ENCODE results near the gene EPB41L5. TPM values are rescaled to one million over a fixed set of nuclear protein-coding genes. Genes with fewer than 3 reads are reported as not detected.

Gene EPB41L5
- total RNA-seq, 1 experiment from 2014 or later = 34.9 TPM

DNA sequence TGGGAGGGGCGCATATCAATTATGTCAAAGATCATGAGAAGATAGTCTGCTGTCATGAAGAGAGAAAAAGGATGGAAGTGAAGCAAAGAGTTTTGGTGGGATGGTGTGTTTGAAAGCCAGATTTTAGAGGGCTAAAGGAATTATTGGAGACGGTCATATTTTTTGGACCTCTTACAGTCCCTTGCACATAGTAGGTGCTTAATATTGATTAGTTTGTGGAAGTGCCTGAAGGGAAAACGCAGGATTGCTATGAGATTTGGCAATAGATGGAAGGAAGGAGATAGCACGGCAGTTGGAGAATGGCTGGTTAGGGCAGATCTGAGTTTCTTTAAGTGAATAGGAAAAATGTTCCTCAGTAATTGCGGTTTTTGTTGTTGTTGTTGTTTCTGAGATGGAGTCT, 15.9 kb downstream of the EPB41L5 start (continued):
- no peak for TF ChIP-seq TEAD4 (CRISPR knock-in tag; IDR thresholded peaks at IDR 0.05)
- TF ChIP-seq, protein P1, sequence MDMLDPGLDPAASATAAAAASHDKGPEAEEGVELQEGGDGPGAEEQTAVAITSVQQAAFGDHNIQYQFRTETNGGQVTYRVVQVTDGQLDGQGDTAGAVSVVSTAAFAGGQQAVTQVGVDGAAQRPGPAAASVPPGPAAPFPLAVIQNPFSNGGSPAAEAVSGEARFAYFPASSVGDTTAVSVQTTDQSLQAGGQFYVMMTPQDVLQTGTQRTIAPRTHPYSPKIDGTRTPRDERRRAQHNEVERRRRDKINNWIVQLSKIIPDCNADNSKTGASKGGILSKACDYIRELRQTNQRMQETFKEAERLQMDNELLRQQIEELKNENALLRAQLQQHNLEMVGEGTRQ (CRISPR knock-in tag; IDR thresholded peaks at IDR 0.05) = no peak
- no peak for TF ChIP-seq ZNF138 (CRISPR knock-in tag; conservative IDR thresholded peaks at IDR 0.05)

DNA sequence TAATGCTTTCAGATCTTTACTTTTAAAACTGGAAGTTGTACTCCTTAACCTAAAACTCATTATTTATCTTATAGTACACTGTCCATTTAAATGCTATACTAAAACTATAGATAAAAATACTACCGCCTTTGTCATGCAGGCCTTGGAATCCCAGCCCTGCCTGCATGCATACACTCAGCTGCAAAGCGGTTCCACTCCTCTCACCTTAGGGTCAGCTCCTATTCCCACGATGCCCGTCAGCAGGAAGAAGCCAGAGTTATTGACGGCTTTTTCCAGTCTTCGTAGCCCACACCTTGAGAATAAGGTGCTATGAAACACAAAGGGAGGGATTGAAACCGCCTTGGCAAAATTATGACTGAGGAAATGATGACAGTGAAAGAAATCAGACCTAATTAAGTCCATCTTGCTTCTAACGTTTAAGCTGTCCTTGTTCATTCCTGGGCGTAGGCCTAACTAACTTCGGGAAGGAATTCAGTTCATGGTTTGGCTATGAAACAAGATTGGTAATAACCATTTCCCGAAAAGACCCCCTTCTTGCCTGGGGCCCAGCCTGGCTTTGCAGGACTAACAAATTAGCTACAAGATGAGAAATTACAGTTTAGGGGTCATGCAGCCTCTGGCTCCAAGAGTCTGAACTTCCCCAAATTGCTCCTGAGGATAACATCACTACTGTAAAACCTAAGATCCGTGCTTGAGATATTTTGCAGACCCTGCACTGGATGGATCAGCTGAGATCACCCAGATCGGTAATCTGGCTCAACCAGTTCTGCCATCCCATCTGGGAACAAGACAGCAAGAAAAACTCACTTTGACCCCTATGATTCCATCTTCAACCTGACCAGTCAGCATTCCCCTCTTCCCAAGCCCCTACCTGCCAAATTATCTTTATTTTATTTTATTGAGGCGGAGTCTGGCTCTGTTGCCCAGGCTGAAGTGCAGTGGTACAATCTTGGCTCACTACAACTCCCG, 17.1 kb downstream of the EPB41L5 start:
- peak; percentile 69 for ATAC-seq
- Mint-ChIP-seq H3K36me3 (peaks cover 23% of the 10 kb centered on the region), H3K27me3 (ENCODE audit: low read depth) (no peaks in the 10 kb centered on the region), H3K4me3 (no peak overlapping the region), H3K27ac (peak overlapping the region; percentile 85), H3K4me1 (peaks cover 33% of the 10 kb centered on the region), H3K9me3 (peaks cover 15% of the 10 kb centered on the region)
- DNase-seq (ENCODE audit: low spot score) = no peak
- ChIA-PET POLR2A (no interaction called here), CTCF (interaction anchor here (1.0 to 1.5 kb wide), 2 partner anchors 23 to 145 kb away, joined by 3 read pairs; no protein-coding TSS in a partner anchor)
- TF ChIP-seq, protein P2, sequence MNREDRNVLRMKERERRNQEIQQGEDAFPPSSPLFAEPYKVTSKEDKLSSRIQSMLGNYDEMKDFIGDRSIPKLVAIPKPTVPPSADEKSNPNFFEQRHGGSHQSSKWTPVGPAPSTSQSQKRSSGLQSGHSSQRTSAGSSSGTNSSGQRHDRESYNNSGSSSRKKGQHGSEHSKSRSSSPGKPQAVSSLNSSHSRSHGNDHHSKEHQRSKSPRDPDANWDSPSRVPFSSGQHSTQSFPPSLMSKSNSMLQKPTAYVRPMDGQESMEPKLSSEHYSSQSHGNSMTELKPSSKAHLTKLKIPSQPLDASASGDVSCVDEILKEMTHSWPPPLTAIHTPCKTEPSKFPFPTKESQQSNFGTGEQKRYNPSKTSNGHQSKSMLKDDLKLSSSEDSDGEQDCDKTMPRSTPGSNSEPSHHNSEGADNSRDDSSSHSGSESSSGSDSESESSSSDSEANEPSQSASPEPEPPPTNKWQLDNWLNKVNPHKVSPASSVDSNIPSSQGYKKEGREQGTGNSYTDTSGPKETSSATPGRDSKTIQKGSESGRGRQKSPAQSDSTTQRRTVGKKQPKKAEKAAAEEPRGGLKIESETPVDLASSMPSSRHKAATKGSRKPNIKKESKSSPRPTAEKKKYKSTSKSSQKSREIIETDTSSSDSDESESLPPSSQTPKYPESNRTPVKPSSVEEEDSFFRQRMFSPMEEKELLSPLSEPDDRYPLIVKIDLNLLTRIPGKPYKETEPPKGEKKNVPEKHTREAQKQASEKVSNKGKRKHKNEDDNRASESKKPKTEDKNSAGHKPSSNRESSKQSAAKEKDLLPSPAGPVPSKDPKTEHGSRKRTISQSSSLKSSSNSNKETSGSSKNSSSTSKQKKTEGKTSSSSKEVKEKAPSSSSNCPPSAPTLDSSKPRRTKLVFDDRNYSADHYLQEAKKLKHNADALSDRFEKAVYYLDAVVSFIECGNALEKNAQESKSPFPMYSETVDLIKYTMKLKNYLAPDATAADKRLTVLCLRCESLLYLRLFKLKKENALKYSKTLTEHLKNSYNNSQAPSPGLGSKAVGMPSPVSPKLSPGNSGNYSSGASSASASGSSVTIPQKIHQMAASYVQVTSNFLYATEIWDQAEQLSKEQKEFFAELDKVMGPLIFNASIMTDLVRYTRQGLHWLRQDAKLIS (CRISPR knock-in tag; IDR thresholded peaks at IDR 0.05; ENCODE audit: borderline replicate concordance) = no peak
- TF ChIP-seq, protein P3, sequence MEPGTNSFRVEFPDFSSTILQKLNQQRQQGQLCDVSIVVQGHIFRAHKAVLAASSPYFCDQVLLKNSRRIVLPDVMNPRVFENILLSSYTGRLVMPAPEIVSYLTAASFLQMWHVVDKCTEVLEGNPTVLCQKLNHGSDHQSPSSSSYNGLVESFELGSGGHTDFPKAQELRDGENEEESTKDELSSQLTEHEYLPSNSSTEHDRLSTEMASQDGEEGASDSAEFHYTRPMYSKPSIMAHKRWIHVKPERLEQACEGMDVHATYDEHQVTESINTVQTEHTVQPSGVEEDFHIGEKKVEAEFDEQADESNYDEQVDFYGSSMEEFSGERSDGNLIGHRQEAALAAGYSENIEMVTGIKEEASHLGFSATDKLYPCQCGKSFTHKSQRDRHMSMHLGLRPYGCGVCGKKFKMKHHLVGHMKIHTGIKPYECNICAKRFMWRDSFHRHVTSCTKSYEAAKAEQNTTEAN (CRISPR knock-in tag; IDR thresholded peaks at IDR 0.05) = no peak
- TF ChIP-seq JAZF1 (CRISPR knock-in tag; IDR thresholded peaks at IDR 0.05) = no peak
- TF ChIP-seq, protein P4, sequence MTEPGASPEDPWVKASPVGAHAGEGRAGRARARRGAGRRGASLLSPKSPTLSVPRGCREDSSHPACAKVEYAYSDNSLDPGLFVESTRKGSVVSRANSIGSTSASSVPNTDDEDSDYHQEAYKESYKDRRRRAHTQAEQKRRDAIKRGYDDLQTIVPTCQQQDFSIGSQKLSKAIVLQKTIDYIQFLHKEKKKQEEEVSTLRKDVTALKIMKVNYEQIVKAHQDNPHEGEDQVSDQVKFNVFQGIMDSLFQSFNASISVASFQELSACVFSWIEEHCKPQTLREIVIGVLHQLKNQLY (CRISPR knock-in tag; IDR thresholded peaks at IDR 0.05) = no peak
- TF ChIP-seq NR3C1 (CRISPR knock-in tag; conservative IDR thresholded peaks at IDR 0.05; ENCODE audit: low read depth) = no peak
- TF ChIP-seq SOX15 (CRISPR knock-in tag; IDR thresholded peaks at IDR 0.05) = no peak
- TF ChIP-seq EMX1 (CRISPR knock-in tag; IDR thresholded peaks at IDR 0.05) = no peak

DNA sequence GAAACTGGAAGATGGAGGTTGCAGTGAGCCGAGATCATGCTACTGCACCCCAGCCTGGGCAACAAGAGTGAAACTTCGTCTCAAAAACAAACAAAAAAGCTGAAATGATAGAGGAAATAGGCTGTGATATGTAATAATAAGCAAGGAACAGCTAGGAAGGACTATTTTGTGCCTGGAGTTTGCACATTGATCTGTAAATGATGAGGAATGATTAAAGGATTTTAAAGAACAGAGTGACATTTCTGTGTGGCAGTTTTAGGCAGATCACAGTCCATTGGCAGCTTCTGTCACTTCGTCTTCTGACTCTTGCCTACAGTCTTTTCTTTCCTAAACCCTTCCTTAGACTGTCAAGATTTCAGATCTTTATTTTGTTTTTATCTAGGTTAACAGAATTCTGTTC, 19.4 kb downstream of the EPB41L5 start:
- ChIA-PET CTCF (no interaction called here), POLR2A (no interaction called here)
- H3K9me3 Mint-ChIP-seq = peaks cover 1% of the 10 kb centered on the region; the same call in 1 of the 2 replicates
- DNase-seq (ENCODE audit: low spot score) (no peak), ATAC-seq (no peak)
- no peak overlapping the region for H3K27ac Mint-ChIP-seq
- H3K4me3 Mint-ChIP-seq = no peak overlapping the region
- H3K36me3 Mint-ChIP-seq = peaks cover 2% of the 10 kb centered on the region; the same call in 1 of the 2 replicates
- no peaks in the 10 kb centered on the region for H3K27me3 Mint-ChIP-seq (ENCODE audit: low read depth)
- H3K4me1 Mint-ChIP-seq = peaks cover 33% of the 10 kb centered on the region
- TF ChIP-seq ZNF219 (CRISPR knock-in tag; IDR thresholded peaks at IDR 0.05; ENCODE audit: borderline replicate concordance) (no peak), FOXP1 (CRISPR knock-in tag; IDR thresholded peaks at IDR 0.05; ENCODE audit: borderline replicate concordance) (no peak), ZBTB21 (CRISPR knock-in tag; IDR thresholded peaks at IDR 0.05; ENCODE audit: borderline replicate concordance) (no peak), FOXK1 (CRISPR knock-in tag; IDR thresholded peaks at IDR 0.05) (no peak)
- TF ChIP-seq, protein P5, sequence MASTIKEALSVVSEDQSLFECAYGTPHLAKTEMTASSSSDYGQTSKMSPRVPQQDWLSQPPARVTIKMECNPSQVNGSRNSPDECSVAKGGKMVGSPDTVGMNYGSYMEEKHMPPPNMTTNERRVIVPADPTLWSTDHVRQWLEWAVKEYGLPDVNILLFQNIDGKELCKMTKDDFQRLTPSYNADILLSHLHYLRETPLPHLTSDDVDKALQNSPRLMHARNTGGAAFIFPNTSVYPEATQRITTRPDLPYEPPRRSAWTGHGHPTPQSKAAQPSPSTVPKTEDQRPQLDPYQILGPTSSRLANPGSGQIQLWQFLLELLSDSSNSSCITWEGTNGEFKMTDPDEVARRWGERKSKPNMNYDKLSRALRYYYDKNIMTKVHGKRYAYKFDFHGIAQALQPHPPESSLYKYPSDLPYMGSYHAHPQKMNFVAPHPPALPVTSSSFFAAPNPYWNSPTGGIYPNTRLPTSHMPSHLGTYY (CRISPR knock-in tag; IDR thresholded peaks at IDR 0.05) = no peak
- TF ChIP-seq, protein P6, sequence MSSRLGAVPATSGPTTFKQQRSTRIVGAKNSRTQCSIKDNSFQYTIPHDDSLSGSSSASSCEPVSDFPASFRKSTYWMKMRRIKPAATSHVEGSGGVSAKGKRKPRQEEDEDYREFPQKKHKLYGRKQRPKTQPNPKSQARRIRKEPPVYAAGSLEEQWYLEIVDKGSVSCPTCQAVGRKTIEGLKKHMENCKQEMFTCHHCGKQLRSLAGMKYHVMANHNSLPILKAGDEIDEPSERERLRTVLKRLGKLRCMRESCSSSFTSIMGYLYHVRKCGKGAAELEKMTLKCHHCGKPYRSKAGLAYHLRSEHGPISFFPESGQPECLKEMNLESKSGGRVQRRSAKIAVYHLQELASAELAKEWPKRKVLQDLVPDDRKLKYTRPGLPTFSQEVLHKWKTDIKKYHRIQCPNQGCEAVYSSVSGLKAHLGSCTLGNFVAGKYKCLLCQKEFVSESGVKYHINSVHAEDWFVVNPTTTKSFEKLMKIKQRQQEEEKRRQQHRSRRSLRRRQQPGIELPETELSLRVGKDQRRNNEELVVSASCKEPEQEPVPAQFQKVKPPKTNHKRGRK (CRISPR knock-in tag; IDR thresholded peaks at IDR 0.05; ENCODE audit: borderline replicate concordance) = no peak
- TF ChIP-seq, protein P2 (CRISPR knock-in tag; IDR thresholded peaks at IDR 0.05; ENCODE audit: borderline replicate concordance) = no peak
- TF ChIP-seq, protein P1 (CRISPR knock-in tag; IDR thresholded peaks at IDR 0.05) = no peak
